GM12878 (cell line): ENCODE data around the gene EHD1. TPM values are rescaled to one million over a fixed set of nuclear protein-coding genes. Genes with fewer than 3 reads are reported as not detected.

ENCODE experiments used
- ATAC-seq: fragments of 200-7000 bp; cut with Tn5 transposase; 3 replicates; pipeline ENCODE4 v1.9.1; 2020; ENCODE audit warnings: mild to moderate bottlenecking, moderate library complexity
- BruUV-seq: library from RNA; stranded (reverse); fragments of 400-500 nt; replicated peaks from 2 replicates; lab custom pipeline; 2021; lab: Mats Ljungman, UMichigan
- CTCF ChIA-PET: fragments of 300-600 bp; sonication (Branson Sonifier 250); formaldehyde crosslinking; extraction: SDS; loops from one replicate; lab custom pipeline; 2021; ENCODE audit warnings: inconsistent platforms; lab: Yijun Ruan, JAX
- POLR2A ChIA-PET: fragments of 350-600 bp; formaldehyde crosslinking; extraction: SDS; loops from one replicate; lab custom pipeline; 2021; ENCODE audit warnings: inconsistent platforms; lab: Charles Lee
- RAD21 ChIA-PET: fragments of 300-600 bp; sonication (Branson Sonifier 250); formaldehyde crosslinking; loops from one replicate; lab custom pipeline; 2023; ENCODE audit warnings: antibody characterized with exemption; ENCODE audit not compliant: unreplicated experiment; lab: Charles Lee
- SMC1A ChIA-PET: fragments of 300-600 bp; sonication (Branson Sonifier 250); formaldehyde crosslinking; loops from one replicate; lab custom pipeline; 2023; ENCODE audit not compliant: unreplicated experiment, uncharacterized antibody; lab: Charles Lee
- DNase-seq: peaks from one replicate; pipeline ENCODE4 v3.0.0-alpha.2; 2011; ENCODE audit warnings: low read depth, low spot score
- FAIRE-seq: peaks from 3 replicates; lab custom pipeline; 2011; peaks lifted over from hg19 to GRCh38; lab: Jason Lieb, UNC
- H2AFZ ChIP-seq: 2 replicates; pipeline ENCODE4 v1.6.0; 2011; ENCODE audit warnings: low read depth, low read length, control low read depth; ENCODE audit not compliant: control insufficient read depth
- H3K27ac ChIP-seq: 2 replicates; pipeline ENCODE4 v1.5.1; 2011; ENCODE audit warnings: control low read depth; ENCODE audit not compliant: control insufficient read depth, insufficient read depth
- H3K27me3 ChIP-seq, 2 experiments: replicated peaks in 1 of 2; 2 replicates each; pipeline versions ENCODE4 v1.6.0 to v1.6.1; 2011; ENCODE audit warnings: low read length in 1 of 2; ENCODE audit not compliant: control insufficient read depth in 2 of 2, insufficient read depth in 2 of 2
- H3K36me3 ChIP-seq, 2 experiments: 2 replicates each; pipeline ENCODE4 v1.5.1; 2011; ENCODE audit warnings: low read length in 1 of 2; ENCODE audit not compliant: control insufficient read depth in 2 of 2, insufficient read depth in 2 of 2
- H3K4me1 ChIP-seq: 2 replicates; pipeline ENCODE4 v1.6.1; 2011; ENCODE audit warnings: mild to moderate bottlenecking, low read length, moderate library complexity, mixed read lengths; ENCODE audit not compliant: control insufficient read depth, insufficient read depth
- H3K4me2 ChIP-seq: 2 replicates; pipeline ENCODE4 v1.6.0; 2011; ENCODE audit warnings: control low read depth; ENCODE audit not compliant: control insufficient read depth, insufficient read depth
- H3K4me3 ChIP-seq: fragments of 200-600 bp; sonication (generic); 2 replicates; pipeline ENCODE4 v1.5.1; 2016
- H3K79me2 ChIP-seq: 2 replicates; pipeline ENCODE4 v1.6.0; 2011; ENCODE audit warnings: low read length; ENCODE audit not compliant: control insufficient read depth, insufficient read depth
- H3K9ac ChIP-seq: 2 replicates; pipeline ENCODE4 v1.8.0; 2011; ENCODE audit warnings: low read length, control low read depth, mixed read lengths; ENCODE audit not compliant: control insufficient read depth, insufficient read depth
- H3K9me3 ChIP-seq: replicated peaks from 3 replicates; pipeline ENCODE4 v1.5.1; 2011; ENCODE audit warnings: mild to moderate bottlenecking, low read length; ENCODE audit not compliant: control insufficient read depth, insufficient read depth
- H4K20me1 ChIP-seq: 2 replicates; pipeline ENCODE4 v1.6.0; 2011; ENCODE audit not compliant: control insufficient read depth, insufficient read depth
- MEF2A ChIP-seq: IDR thresholded peaks from 2 replicates; pipeline ENCODE4 v1.6.1; 2011; ENCODE audit warnings: low read depth, mild to moderate bottlenecking, low read length, moderate library complexity; ENCODE audit not compliant: insufficient read depth
- RAD51 ChIP-seq: fragments of 450-650 bp; IDR thresholded peaks from 2 replicates; pipeline ENCODE4 v1.6.1; 2016; ENCODE audit warnings: moderate library complexity, mild to moderate bottlenecking, inconsistent platforms
- ZBED1 ChIP-seq: IDR thresholded peaks from 2 replicates; pipeline ENCODE4 v1.6.1; 2016; ENCODE audit warnings: borderline replicate concordance
- ZNF24 ChIP-seq: fragments of 450-650 bp; IDR thresholded peaks from 2 replicates; pipeline ENCODE4 v1.6.1; 2017; ENCODE audit warnings: antibody characterized with exemption, mild to moderate bottlenecking
- WGBS: methylation state at CpG from one replicate; pipeline ENCODE4 v1.1.6; 2016; ENCODE audit warnings: low lambda C conversion rate; ENCODE audit not compliant: insufficient replicate concordance, insufficient coverage; ENCODE audit errors: missing lambda C conversion rate; 5-methylcytosine and 5-hydroxymethylcytosine counted together
- in situ Hi-C: fragments of 300-500 bp; cut with MboI; formaldehyde crosslinking; loops from 9 replicates; pipeline ENCODE4 v1.14.3; 2018; ENCODE audit warnings: mixed read lengths
- intact Hi-C: fragments of 100-400 bp; cut with micrococcal nuclease; formaldehyde crosslinking; loops from one replicate; pipeline ENCODE4 v1.14.2; 2022; ENCODE audit not compliant: unreplicated experiment
- polyA plus RNA-seq, 11 experiments: library from polyadenylated mRNA; depleted of rRNA in 4 of 11; unstranded in 6 of 11; stranded (reverse) in 5 of 11; fragments of >200 nt; fragmentation: Nextera tagmentation in 4 of 11; fragmentation: Illumina TruSeq in 1 of 11; extraction: Ambion mirVana in 4 of 11; extraction: Trizol in 1 of 11; gene quantifications; 1 replicate in 1 of 11; 2 replicates in 10 of 11; pipeline versions ENCODE4 v1.2.1 to v1.2.3, GENCODE V29; 2011 to 2016; ENCODE audit warnings: inconsistent platforms in 2 of 11, missing spikeins in 2 of 11, low read depth in 1 of 11
- total RNA-seq, 4 experiments: library from RNA; depleted of rRNA in 3 of 4; stranded (reverse); fragments of >200 nt in 3 of 4; fragmentation: Illumina TruSeq in 1 of 4; extraction: Trizol in 1 of 4; gene quantifications; 2 replicates each; pipeline versions ENCODE4 v1.2.1 to v1.2.3, GENCODE V29; 2013 to 2021
- TF ChIP-seq, protein P1 (sequence below): IDR thresholded peaks from 2 replicates; pipeline ENCODE4 v1.6.1; 2011; ENCODE audit warnings: borderline replicate concordance, low read depth, mild to moderate bottlenecking, moderate library complexity, low read length; ENCODE audit not compliant: insufficient read depth, poor library complexity, severe bottlenecking
- TF ChIP-seq, protein P2 (sequence below): IDR thresholded peaks from 2 replicates; pipeline ENCODE4 v1.6.1; 2012; ENCODE audit warnings: low read depth, low read length, improper control_type of control experiment

EHD1 gene
- total and polyA plus RNA-seq, 10 of the 15 experiments (the other 5 are each of a cell fraction or from before 2014, with no cell fraction given): 1.0 to 165 (median 66.5) TPM

DNA sequence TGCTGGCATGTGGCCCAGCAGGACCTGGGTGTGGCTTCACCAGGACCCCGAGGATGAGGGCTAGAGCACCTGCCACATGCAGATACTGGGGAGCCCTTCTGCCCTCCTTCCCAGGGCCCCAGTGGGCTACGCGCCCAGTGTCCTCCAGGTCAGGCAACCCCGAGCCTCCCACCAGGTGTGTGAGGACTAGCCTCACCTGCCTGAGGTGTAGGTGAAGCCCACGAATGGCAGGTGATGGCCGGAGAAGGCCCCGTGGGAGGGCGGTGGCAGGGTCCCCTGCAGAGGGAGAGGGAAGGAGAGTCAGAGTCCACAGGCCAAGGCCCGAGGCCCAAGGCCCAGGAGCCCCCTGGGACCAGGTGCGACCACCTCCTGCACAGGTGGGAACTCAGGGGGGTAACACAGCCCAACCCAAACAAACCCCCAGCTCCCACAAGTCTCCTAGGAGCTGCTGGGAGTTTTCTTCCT is 40.5 kb downstream of the EHD1 start:
- H3K9me3 ChIP-seq: no peaks in the 10 kb centered on the region
- no peak for ATAC-seq
- no peaks in the 10 kb centered on the region for H3K79me2 ChIP-seq
- H3K36me3 ChIP-seq: no peaks in the 10 kb centered on the region
- no peak for TF ChIP-seq MEF2A
- TF ChIP-seq, protein P1, sequence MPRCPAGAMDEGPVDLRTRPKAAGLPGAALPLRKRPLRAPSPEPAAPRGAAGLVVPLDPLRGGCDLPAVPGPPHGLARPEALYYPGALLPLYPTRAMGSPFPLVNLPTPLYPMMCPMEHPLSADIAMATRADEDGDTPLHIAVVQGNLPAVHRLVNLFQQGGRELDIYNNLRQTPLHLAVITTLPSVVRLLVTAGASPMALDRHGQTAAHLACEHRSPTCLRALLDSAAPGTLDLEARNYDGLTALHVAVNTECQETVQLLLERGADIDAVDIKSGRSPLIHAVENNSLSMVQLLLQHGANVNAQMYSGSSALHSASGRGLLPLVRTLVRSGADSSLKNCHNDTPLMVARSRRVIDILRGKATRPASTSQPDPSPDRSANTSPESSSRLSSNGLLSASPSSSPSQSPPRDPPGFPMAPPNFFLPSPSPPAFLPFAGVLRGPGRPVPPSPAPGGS: no peak
- TF ChIP-seq ZBED1: no peak
- TF ChIP-seq ZNF24: no peak
- TF ChIP-seq, protein P2, sequence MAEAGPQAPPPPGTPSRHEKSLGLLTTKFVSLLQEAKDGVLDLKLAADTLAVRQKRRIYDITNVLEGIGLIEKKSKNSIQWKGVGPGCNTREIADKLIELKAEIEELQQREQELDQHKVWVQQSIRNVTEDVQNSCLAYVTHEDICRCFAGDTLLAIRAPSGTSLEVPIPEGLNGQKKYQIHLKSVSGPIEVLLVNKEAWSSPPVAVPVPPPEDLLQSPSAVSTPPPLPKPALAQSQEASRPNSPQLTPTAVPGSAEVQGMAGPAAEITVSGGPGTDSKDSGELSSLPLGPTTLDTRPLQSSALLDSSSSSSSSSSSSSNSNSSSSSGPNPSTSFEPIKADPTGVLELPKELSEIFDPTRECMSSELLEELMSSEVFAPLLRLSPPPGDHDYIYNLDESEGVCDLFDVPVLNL: no peak
- no peak for TF ChIP-seq RAD51
- TF ChIP-seq, all 136 proteins: peak for 0
- RAD21 ChIA-PET: no interaction called here
- Histone ChIP-seq H3K27me3 (no peaks in the 10 kb centered on the region), H3K4me1 (peaks cover 3% of the 10 kb centered on the region; the same call in 1 of the 2 replicates), H3K4me2 (no peak overlapping the region), H3K4me3 (no peak overlapping the region), H3K27ac (no peak overlapping the region), H3K9ac (no peak overlapping the region), H4K20me1 (no peaks in the 10 kb centered on the region), H2AFZ (no peak overlapping the region)
- no peak for FAIRE-seq
- no TSS peak for BruUV-seq
- SMC1A ChIA-PET: no interaction called here
- no peak for DNase-seq
- intact Hi-C loops (no loop called here), in situ Hi-C loops (no loop called here)
- WGBS: 74% methylated on average over 10 of the region's 10 CpGs
- POLR2A ChIA-PET: no interaction called here
- CTCF ChIA-PET: interaction anchor here (1.6 kb wide), 1 partner anchor 10 kb away, joined by 3 read pairs; no protein-coding TSS in a partner anchor
